GM18505 (cell line): ENCODE measurements around the gene FARP1.

Experiments
- ATAC-seq: cut with Tn5 transposase; IDR thresholded peaks from one replicate; pipeline ENCODE4 v1.9.1; 2021; ENCODE audit not compliant: unreplicated experiment
- POLR2A ChIP-seq: IDR thresholded peaks from 4 replicates; pipeline ENCODE4 v1.6.1; 2011; ENCODE audit warnings: borderline replicate concordance; ENCODE audit not compliant: insufficient read depth, insufficient read length; ENCODE audit errors: extremely low read depth

FARP1 gene

GRCh38 chr13:98317573-98318171, 174.8 kb downstream of the FARP1 start:
- ATAC-seq: no peak
- TF ChIP-seq POLR2A: no peak

- no peak for ATAC-seq
- TF ChIP-seq POLR2A: no peak
Measured at GRCh38 chr13:98318263-98318878, 175.5 kb downstream of the FARP1 start.

- no peak for ATAC-seq
- no peak for TF ChIP-seq POLR2A
Measured at GRCh38 chr13:98320561-98321105, 177.7 kb downstream of the FARP1 start.

GRCh38 chr13:98321395-98321794, 178.5 kb downstream of the FARP1 start:
- no peak for TF ChIP-seq POLR2A
- ATAC-seq: no peak

- TF ChIP-seq POLR2A: no peak
- ATAC-seq: no peak
Measured at GRCh38 chr13:98322091-98322718, 179.3 kb downstream of the FARP1 start.

GRCh38 chr13:98324105-98324504, 181.2 kb downstream of the FARP1 start:
- TF ChIP-seq POLR2A: no peak
- no peak for ATAC-seq

GRCh38 chr13:98325724-98326123, 182.8 kb downstream of the FARP1 start:
- ATAC-seq: no peak
- no peak for TF ChIP-seq POLR2A

GRCh38 chr13:98326291-98326690, 183.4 kb downstream of the FARP1 start:
- ATAC-seq: no peak
- TF ChIP-seq POLR2A: no peak

GRCh38 chr13:98327371-98328270, 184.7 kb downstream of the FARP1 start:
- ATAC-seq: no peak
- no peak for TF ChIP-seq POLR2A

GRCh38 chr13:98328511-98328910, 185.6 kb downstream of the FARP1 start:
- TF ChIP-seq POLR2A: no peak
- ATAC-seq: no peak

- ATAC-seq: no peak
- no peak for TF ChIP-seq POLR2A
Measured at GRCh38 chr13:98332222-98332621, 189.3 kb downstream of the FARP1 start.

GRCh38 chr13:98332691-98333090, 189.8 kb downstream of the FARP1 start:
- TF ChIP-seq POLR2A: no peak
- no peak for ATAC-seq

- no peak for TF ChIP-seq POLR2A
- no peak for ATAC-seq
Measured at GRCh38 chr13:98333486-98333885, 190.6 kb downstream of the FARP1 start.
